ENCODE results near the gene ANKMY1.

- TF ChIP-seq TCF4 (CRISPR knock-in tag; IDR thresholded peaks at IDR 0.05; ENCODE audit: borderline replicate concordance) (no peak), ZNF565 (CRISPR knock-in tag; conservative IDR thresholded peaks at IDR 0.05; ENCODE audit: low read depth) (no peak), SNAI2 (CRISPR knock-in tag; IDR thresholded peaks at IDR 0.05) (no peak), CREB5 (CRISPR knock-in tag; IDR thresholded peaks at IDR 0.05; ENCODE audit: low read depth) (no peak), BACH2 (CRISPR knock-in tag; IDR thresholded peaks at IDR 0.05; ENCODE audit: borderline replicate concordance) (no peak), TSHZ2 (CRISPR knock-in tag; IDR thresholded peaks at IDR 0.05) (no peak), RARB (CRISPR knock-in tag; IDR thresholded peaks at IDR 0.05) (no peak), ESRRG (CRISPR knock-in tag; IDR thresholded peaks at IDR 0.05) (no peak), ZFP30 (CRISPR knock-in tag; IDR thresholded peaks at IDR 0.05) (no peak)
These were observed 96.9 kb downstream of the ANKMY1 start for GRCh38 chr2:240460781-240461431.
